Activated B cell treated with CpG ODN at 0.5 μM for 24 hours (primary cell): ENCODE results near the gene CIDEB. TPM values are rescaled to one million over a fixed set of nuclear protein-coding genes. Genes with fewer than 3 reads are reported as not detected.

Source experiments
- ATAC-seq: fragments of 200-7000 bp; cut with Tn5 transposase; one replicate; pipeline ENCODE4 v1.10.0; 2021; ENCODE audit warnings: low read depth, mild to moderate bottlenecking, moderate library complexity
- CTCF ChIA-PET: fragments of 350-600 bp; sonication (Branson Sonifier 250); formaldehyde crosslinking; loops from one replicate; lab custom pipeline; 2021; ENCODE audit warnings: antibody characterized with exemption; lab: Charles Lee
- POLR2A ChIA-PET: fragments of 350-600 bp; sonication (Branson Sonifier 250); formaldehyde crosslinking; loops from one replicate; lab custom pipeline; 2021; ENCODE audit warnings: antibody characterized with exemption; lab: Charles Lee
- DNase-seq: peaks from one replicate; pipeline ENCODE4 v3.0.0; 2022
- H3K27ac Mint-ChIP-seq: one replicate; pipeline ENCODE4 v1.8.0; 2020; ENCODE audit warnings: mixed read lengths
- H3K27me3 Mint-ChIP-seq: one replicate; pipeline ENCODE4 v1.8.0; 2021; ENCODE audit warnings: mixed read lengths
- H3K36me3 Mint-ChIP-seq: one replicate; pipeline ENCODE4 v1.8.0; 2021; ENCODE audit warnings: low read depth, mixed read lengths
- H3K4me1 Mint-ChIP-seq: one replicate; pipeline ENCODE4 v1.8.0; 2021; ENCODE audit warnings: mixed read lengths
- H3K4me3 Mint-ChIP-seq: one replicate; pipeline ENCODE4 v1.8.0; 2020; ENCODE audit warnings: mild to moderate bottlenecking, mixed read lengths
- H3K9me3 Mint-ChIP-seq: one replicate; pipeline ENCODE4 v1.8.0; 2020; ENCODE audit warnings: mixed read lengths
- CTCF ChIP-seq: fragments of 200-600 bp; IDR thresholded peaks from one replicate; pipeline ENCODE4 v1.8.0; 2022; ENCODE audit warnings: antibody characterized with exemption, mild to moderate bottlenecking
- intact Hi-C: fragments of 100-400 bp; cut with micrococcal nuclease; formaldehyde crosslinking; loops from one replicate; pipeline ENCODE4 v1.15.1; 2024
- total RNA-seq: library from RNA; stranded (reverse); gene quantifications from 2 replicates; pipeline ENCODE4 v1.2.3, GENCODE V29; 2022

CIDEB gene
- total RNA-seq, 1 donor from 2014 or later = 9.2 TPM

- no peak for DNase-seq
- CTCF ChIA-PET = no interaction called here
- intact Hi-C loops = no loop called here
- Mint-ChIP-seq H3K9me3 (no peaks in the 10 kb centered on the region), H3K4me1 (peaks cover 17% of the 10 kb centered on the region), H3K4me3 (no peak overlapping the region), H3K36me3 (peaks cover 55% of the 10 kb centered on the region), H3K27me3 (no peaks in the 10 kb centered on the region), H3K27ac (no peak overlapping the region)
- no peak for ATAC-seq
- POLR2A ChIA-PET = interaction anchor here (9.8 kb wide), 1 partner anchor 24 kb away, joined by 175 read pairs; the partner anchor contains the start of gene TINF2
- TF ChIP-seq CTCF = no peak
These were observed 41.2 kb downstream of the CIDEB start for GRCh38 chr14:24266344-24267244.

- POLR2A ChIA-PET = interaction anchor here (1.4 kb wide), 1 partner anchor 22 kb away, joined by 3 read pairs; the partner anchor contains the start of gene TINF2
- H3K27me3 Mint-ChIP-seq = no peaks in the 10 kb centered on the region
- DNase-seq (no peak), ATAC-seq (no peak)
- intact Hi-C loops = no loop called here
- H3K9me3 Mint-ChIP-seq = no peaks in the 10 kb centered on the region
- H3K36me3 Mint-ChIP-seq = peaks cover 52% of the 10 kb centered on the region
- no peak overlapping the region for H3K27ac Mint-ChIP-seq
- peaks cover 2% of the 10 kb centered on the region for H3K4me1 Mint-ChIP-seq
- H3K4me3 Mint-ChIP-seq = no peak overlapping the region
- CTCF ChIA-PET = no interaction called here
- no peak for TF ChIP-seq CTCF
These were observed 43.5 kb downstream of the CIDEB start for GRCh38 chr14:24264298-24264697.

GRCh38 chr14:24263848-24264247 is 43.9 kb downstream of the CIDEB start:
- no peak for TF ChIP-seq CTCF
- Mint-ChIP-seq H3K36me3 (peaks cover 48% of the 10 kb centered on the region), H3K4me3 (no peak overlapping the region), H3K4me1 (no peaks in the 10 kb centered on the region), H3K9me3 (no peaks in the 10 kb centered on the region), H3K27me3 (no peaks in the 10 kb centered on the region), H3K27ac (no peak overlapping the region)
- ChIA-PET POLR2A (interaction anchor here (0.6 to 1.4 kb wide), 2 partner anchors 17 to 21 kb away, joined by 3 to 4 read pairs; partner anchors contain the start of gene TINF2), CTCF (no interaction called here)
- ATAC-seq (no peak), DNase-seq (no peak)
- intact Hi-C loops = no loop called here

- ATAC-seq (no peak), DNase-seq (no peak)
- POLR2A ChIA-PET = interaction anchor here (0.6 to 1.8 kb wide), 2 partner anchors 8 to 16 kb away, joined by 4 to 7 read pairs; partner anchors contain the start of gene RABGGTA
- Mint-ChIP-seq H3K27me3 (no peaks in the 10 kb centered on the region), H3K4me3 (no peak within 1 kb of the TSS), H3K36me3 (peaks cover 43% of the 10 kb centered on the region), H3K4me1 (no peaks in the 10 kb centered on the region), H3K27ac (no peak within 1 kb of the TSS), H3K9me3 (no peaks in the 10 kb centered on the region)
- intact Hi-C loops = no loop called here
- no peak for TF ChIP-seq CTCF
- CTCF ChIA-PET = no interaction called here
These were observed 44.7 kb downstream of the CIDEB start, which contains the start of gene TGM1 for GRCh38 chr14:24262821-24263733. TSS of gene TGM1 (minus strand) at chr14:24263177. CDS start at chr14:24262352, 825 bp downstream.
